ENCODE results near the gene ASCC1.

- TF ChIP-seq CTCF (IDR thresholded peaks at IDR 0.05) (no peak), EZH2 (IDR thresholded peaks at IDR 0.05; ENCODE audit: borderline replicate concordance, insufficient read depth, low read depth, low read length, poor library complexity, severe bottlenecking) (no peak)
Measured at GRCh38 chr10:72079356-72079755, 136.7 kb downstream of the ASCC1 start.
